Activated gamma-delta T cell treated with anti-CD3 and anti-CD28 coated beads, Interleukin-2, amount 50 U/mL, for 16 hours (primary cell): ENCODE measurements around the gene SF1.

ENCODE experiments used
- DNase-seq: peaks from one replicate; pipeline ENCODE4 v3.0.0-alpha.2; 2020; ENCODE audit warnings: low read depth

SF1 gene

GRCh38 chr11:64745189-64745520, 33.2 kb downstream of the SF1 start:
- DNase-seq: peak; percentile 48

GRCh38 chr11:64744544-64745188, 33.7 kb downstream of the SF1 start:
- no peak for DNase-seq

- peak; percentile 72 for DNase-seq
Observed at GRCh38 chr11:64743591-64744543, 34.5 kb downstream of the SF1 start, which contains the start of gene RASGRP2. Gene RASGRP2, minus strand, starts transcription at chr11:64744142. Its CDS starts 1,276 bp downstream, at chr11:64742866.

GRCh38 chr11:64742889-64743590, 35.3 kb downstream of the SF1 start:
- peak; percentile 67 for DNase-seq

GRCh38 chr11:64742087-64742888, 36.1 kb downstream of the SF1 start:
- no peak for DNase-seq

GRCh38 chr11:64741375-64742086, 36.8 kb downstream of the SF1 start:
- DNase-seq: no peak

GRCh38 chr11:64739871-64740270, 38.5 kb downstream of the SF1 start:
- no peak for DNase-seq

GRCh38 chr11:64736654-64737053, 41.7 kb downstream of the SF1 start:
- no peak for DNase-seq

- no peak for DNase-seq
Observed at GRCh38 chr11:64735725-64736259, 42.5 kb downstream of the SF1 start.

- DNase-seq: no peak
Observed at GRCh38 chr11:64734811-64735724, 43.3 kb downstream of the SF1 start.

GRCh38 chr11:64731601-64732000, 46.7 kb downstream of the SF1 start:
- no peak for DNase-seq

- no peak for DNase-seq
Observed at GRCh38 chr11:64729851-64730382, 48.4 kb downstream of the SF1 start.

GRCh38 chr11:64728757-64729365, 49.5 kb downstream of the SF1 start:
- no peak for DNase-seq

GRCh38 chr11:64726867-64727530, 51.3 kb downstream of the SF1 start:
- DNase-seq: no peak

GRCh38 chr11:64726211-64726641, 52.1 kb downstream of the SF1 start:
- no peak for DNase-seq

- no peak for DNase-seq
Observed at GRCh38 chr11:64724863-64725532, 53.3 kb downstream of the SF1 start.

- no peak for DNase-seq
Observed at GRCh38 chr11:64723907-64724862, 54.2 kb downstream of the SF1 start.
